ENCODE measurements around the gene ADAM17. TPM values are rescaled to one million over a fixed set of nuclear protein-coding genes. Genes with fewer than 3 reads are reported as not detected.

Gene ADAM17
- total RNA-seq, 1 experiment from 2014 or later, result 50.0 TPM

DNA sequence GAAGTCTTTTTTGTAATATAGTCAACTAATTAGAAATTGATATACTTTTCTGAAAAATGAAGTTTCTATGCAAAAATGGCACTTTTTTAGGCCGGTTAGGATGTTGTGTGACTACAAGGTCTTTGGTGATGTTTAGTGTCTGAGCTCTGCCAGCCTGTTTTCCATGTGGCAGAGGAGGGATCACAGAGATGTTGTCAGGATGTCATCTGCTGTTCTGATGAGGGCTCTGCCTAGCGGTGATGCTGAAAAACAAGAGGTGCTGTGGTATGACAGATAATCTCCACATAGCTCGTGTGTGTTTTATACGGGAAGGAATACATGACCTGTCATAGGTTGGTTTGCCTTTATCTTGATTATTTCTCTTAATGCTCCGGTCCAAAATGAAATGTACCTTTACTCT, 93.3 kb downstream of the ADAM17 start:
- no peaks in the 10 kb centered on the region for H3K4me1 ChIP-seq (ENCODE audit: control insufficient read depth, insufficient read depth, low read length)
- in situ Hi-C loops (cut with HindIII; ENCODE audit: low pct_unique_long_range_greater_than_20kb, low sequenced_read_pairs) (no loop called here), intact Hi-C loops (cut with micrococcal nuclease; ENCODE audit: unreplicated experiment) (no loop called here)
- ChIA-PET CTCF (no interaction called here), POLR2A (no interaction called here)
- H3K36me3 ChIP-seq (ENCODE audit: control insufficient read depth, insufficient read depth, low read length), result no peaks in the 10 kb centered on the region
- no peak for TF ChIP-seq SIN3A (IDR thresholded peaks at IDR 0.05; ENCODE audit: borderline replicate concordance, insufficient read depth, low read depth, low read length)
- no peak for TF ChIP-seq TCF7L2 (IDR thresholded peaks at IDR 0.05; ENCODE audit: low read depth, low read length)
- TF ChIP-seq, protein P1, sequence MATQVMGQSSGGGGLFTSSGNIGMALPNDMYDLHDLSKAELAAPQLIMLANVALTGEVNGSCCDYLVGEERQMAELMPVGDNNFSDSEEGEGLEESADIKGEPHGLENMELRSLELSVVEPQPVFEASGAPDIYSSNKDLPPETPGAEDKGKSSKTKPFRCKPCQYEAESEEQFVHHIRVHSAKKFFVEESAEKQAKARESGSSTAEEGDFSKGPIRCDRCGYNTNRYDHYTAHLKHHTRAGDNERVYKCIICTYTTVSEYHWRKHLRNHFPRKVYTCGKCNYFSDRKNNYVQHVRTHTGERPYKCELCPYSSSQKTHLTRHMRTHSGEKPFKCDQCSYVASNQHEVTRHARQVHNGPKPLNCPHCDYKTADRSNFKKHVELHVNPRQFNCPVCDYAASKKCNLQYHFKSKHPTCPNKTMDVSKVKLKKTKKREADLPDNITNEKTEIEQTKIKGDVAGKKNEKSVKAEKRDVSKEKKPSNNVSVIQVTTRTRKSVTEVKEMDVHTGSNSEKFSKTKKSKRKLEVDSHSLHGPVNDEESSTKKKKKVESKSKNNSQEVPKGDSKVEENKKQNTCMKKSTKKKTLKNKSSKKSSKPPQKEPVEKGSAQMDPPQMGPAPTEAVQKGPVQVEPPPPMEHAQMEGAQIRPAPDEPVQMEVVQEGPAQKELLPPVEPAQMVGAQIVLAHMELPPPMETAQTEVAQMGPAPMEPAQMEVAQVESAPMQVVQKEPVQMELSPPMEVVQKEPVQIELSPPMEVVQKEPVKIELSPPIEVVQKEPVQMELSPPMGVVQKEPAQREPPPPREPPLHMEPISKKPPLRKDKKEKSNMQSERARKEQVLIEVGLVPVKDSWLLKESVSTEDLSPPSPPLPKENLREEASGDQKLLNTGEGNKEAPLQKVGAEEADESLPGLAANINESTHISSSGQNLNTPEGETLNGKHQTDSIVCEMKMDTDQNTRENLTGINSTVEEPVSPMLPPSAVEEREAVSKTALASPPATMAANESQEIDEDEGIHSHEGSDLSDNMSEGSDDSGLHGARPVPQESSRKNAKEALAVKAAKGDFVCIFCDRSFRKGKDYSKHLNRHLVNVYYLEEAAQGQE (IDR thresholded peaks at IDR 0.05; ENCODE audit: insufficient read depth in 1 of 2, low read depth in 2 of 2, low read length in 1 of 2), result no peak
- TF ChIP-seq, protein P2, sequence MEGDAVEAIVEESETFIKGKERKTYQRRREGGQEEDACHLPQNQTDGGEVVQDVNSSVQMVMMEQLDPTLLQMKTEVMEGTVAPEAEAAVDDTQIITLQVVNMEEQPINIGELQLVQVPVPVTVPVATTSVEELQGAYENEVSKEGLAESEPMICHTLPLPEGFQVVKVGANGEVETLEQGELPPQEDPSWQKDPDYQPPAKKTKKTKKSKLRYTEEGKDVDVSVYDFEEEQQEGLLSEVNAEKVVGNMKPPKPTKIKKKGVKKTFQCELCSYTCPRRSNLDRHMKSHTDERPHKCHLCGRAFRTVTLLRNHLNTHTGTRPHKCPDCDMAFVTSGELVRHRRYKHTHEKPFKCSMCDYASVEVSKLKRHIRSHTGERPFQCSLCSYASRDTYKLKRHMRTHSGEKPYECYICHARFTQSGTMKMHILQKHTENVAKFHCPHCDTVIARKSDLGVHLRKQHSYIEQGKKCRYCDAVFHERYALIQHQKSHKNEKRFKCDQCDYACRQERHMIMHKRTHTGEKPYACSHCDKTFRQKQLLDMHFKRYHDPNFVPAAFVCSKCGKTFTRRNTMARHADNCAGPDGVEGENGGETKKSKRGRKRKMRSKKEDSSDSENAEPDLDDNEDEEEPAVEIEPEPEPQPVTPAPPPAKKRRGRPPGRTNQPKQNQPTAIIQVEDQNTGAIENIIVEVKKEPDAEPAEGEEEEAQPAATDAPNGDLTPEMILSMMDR (IDR thresholded peaks at IDR 0.05), result no peak
- no peak for TF ChIP-seq POLR2AphosphoS5 (IDR thresholded peaks at IDR 0.05; ENCODE audit: low read depth, low read length)
- no peak for DNase-seq (ENCODE audit: low read depth, low spot score)
- H3K4me3 ChIP-seq (ENCODE audit: low read depth in 2 of 2, low read length in 2 of 2), result no peak overlapping the region
- H3K27me3 ChIP-seq (ENCODE audit: control insufficient read depth, insufficient read depth, low read length), result no peaks in the 10 kb centered on the region
- H3K9me3 ChIP-seq (ENCODE audit: control insufficient read depth, insufficient read depth, low read depth, low read length), result no peaks in the 10 kb centered on the region
- H3K27ac ChIP-seq (ENCODE audit: low read length), result no peak overlapping the region
- BruUV-seq (replicated peaks), result no TSS peak
- ATAC-seq, result no peak

DNA sequence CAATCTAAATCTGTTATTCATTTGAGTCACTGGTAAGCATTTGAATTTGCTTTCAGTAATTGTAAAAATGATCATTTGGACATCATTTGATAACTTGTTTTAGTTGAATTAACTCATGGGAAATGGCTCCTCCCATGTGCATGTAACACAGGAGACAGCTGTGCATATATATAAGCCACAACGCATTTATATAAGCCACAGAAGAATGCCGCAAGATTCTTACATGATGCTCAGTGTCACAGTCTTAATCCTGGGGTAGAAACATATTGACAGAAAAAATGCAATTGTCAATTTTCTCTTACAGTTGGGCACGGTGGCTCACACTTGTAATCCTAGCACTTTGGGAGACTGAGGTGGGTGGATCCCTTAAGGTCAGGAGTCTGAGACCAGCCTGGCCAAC, 94.6 kb downstream of the ADAM17 start:
- intact Hi-C loops (cut with micrococcal nuclease; ENCODE audit: unreplicated experiment) (no loop called here), in situ Hi-C loops (cut with HindIII; ENCODE audit: low pct_unique_long_range_greater_than_20kb, low sequenced_read_pairs) (no loop called here)
- H3K36me3 ChIP-seq (ENCODE audit: control insufficient read depth, insufficient read depth, low read length), result peaks cover 8% of the 10 kb centered on the region
- ChIA-PET CTCF (no interaction called here), POLR2A (no interaction called here)
- DNase-seq (ENCODE audit: low read depth, low spot score), result no peak
- no peaks in the 10 kb centered on the region for H3K27me3 ChIP-seq (ENCODE audit: control insufficient read depth, insufficient read depth, low read length)
- no peaks in the 10 kb centered on the region for H3K9me3 ChIP-seq (ENCODE audit: control insufficient read depth, insufficient read depth, low read depth, low read length)
- no peak overlapping the region for H3K4me3 ChIP-seq (ENCODE audit: low read depth in 2 of 2, low read length in 2 of 2)
- TF ChIP-seq, protein P2 (IDR thresholded peaks at IDR 0.05), result no peak
- TF ChIP-seq TCF7L2 (IDR thresholded peaks at IDR 0.05; ENCODE audit: low read depth, low read length) (no peak), POLR2AphosphoS5 (IDR thresholded peaks at IDR 0.05; ENCODE audit: low read depth, low read length) (no peak), SIN3A (IDR thresholded peaks at IDR 0.05; ENCODE audit: borderline replicate concordance, insufficient read depth, low read depth, low read length) (no peak)
- TF ChIP-seq, protein P1 (IDR thresholded peaks at IDR 0.05; ENCODE audit: insufficient read depth in 1 of 2, low read depth in 2 of 2, low read length in 1 of 2), result no peak
- H3K4me1 ChIP-seq (ENCODE audit: control insufficient read depth, insufficient read depth, low read length), result no peaks in the 10 kb centered on the region
- ATAC-seq, result no peak
- H3K27ac ChIP-seq (ENCODE audit: low read length), result no peak overlapping the region
- BruUV-seq (replicated peaks), result no TSS peak

Measured in Panc1 (cell line).